NCI-H345 (cell line): ENCODE measurements around the gene MICAL2.
A peak's percentile ranks its signal among the peaks of the same experiment; 100 is the strongest.

ENCODE experiments used
- DNase-seq: peaks from one replicate; lab custom pipeline; 2025; lab: John Stamatoyannopoulos, UW

The MICAL2 gene

DNA sequence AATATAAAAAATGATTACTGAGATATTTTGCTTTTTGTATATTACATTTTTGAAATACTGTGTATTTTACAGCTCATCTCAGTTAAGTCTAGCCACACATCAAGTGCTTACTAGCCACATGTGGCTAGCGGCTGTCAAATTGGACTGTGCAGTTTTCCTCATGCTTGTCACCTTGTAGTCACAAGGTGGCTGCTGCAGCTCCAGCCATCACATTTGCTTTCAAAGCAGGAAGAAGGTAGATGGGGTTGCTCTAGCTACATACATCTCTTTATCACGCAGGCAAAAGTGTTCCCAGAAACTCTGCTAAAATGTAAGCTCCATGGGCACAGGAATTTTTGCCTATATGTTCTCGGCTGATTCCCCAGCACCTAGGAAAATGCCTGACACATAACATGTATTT lies 61.5 kb downstream of the MICAL2 start:
- DNase-seq = no peak

DNA sequence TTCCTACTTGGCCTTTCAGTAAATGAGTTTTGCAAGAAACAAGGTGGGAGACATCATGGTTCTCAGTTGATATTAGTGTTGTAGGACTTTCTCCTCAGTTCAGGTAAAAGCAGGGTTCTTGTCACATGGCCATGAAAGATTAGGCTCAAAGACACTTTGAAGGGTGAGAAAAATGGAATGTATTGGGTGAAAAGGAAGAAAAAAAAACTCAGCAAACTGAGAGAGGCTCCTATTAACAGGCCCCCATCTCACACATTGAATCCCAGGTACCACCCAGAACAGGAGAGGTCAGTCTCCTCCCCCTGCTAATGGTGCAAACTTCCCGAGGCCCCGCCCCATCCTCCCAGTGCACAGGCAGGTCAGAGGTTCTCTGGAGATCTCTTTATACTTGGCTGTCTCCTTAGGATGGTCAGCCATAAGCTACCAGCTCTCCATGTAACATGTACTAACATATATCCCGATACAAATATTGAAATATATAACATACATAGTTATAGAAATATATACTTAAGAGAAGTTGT lies 62.2 kb downstream of the MICAL2 start:
- DNase-seq = no peak

DNA sequence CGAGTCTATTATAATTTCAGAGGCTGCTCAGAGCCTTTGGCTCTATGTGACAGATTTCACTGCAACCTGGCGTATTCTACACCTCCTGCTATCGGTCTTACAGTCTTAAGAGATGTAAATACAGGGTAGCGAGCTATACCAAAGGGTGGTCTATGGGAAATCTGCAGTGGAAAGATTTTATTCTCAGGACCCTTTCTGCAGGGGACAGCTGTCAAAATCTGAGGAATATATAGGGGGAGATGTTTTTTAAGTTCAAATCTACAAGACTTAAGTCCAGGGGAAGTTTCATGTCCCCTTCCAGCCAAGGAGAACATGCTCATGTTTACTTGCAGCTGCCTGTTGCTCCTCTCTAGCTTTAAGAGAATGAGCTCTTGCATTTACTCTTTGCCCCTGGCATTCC lies 62.7 kb downstream of the MICAL2 start:
- no peak for DNase-seq

DNA sequence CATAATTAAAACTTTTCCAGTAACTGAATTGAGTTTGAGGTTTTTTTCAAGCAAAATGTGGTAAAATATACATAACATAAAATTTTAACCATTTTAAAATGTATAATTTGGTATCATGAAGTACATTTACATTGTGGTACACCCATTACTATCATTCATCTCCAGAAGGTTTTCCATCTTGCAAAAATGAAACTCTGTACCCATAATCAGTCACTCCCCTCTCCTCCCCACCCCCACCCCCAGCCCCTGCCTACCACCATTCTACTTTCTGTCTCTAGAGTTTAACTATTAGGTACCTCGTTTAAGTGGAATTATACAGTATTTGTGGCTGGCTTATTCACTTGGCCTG lies 63.7 kb downstream of the MICAL2 start:
- DNase-seq = no peak

DNA sequence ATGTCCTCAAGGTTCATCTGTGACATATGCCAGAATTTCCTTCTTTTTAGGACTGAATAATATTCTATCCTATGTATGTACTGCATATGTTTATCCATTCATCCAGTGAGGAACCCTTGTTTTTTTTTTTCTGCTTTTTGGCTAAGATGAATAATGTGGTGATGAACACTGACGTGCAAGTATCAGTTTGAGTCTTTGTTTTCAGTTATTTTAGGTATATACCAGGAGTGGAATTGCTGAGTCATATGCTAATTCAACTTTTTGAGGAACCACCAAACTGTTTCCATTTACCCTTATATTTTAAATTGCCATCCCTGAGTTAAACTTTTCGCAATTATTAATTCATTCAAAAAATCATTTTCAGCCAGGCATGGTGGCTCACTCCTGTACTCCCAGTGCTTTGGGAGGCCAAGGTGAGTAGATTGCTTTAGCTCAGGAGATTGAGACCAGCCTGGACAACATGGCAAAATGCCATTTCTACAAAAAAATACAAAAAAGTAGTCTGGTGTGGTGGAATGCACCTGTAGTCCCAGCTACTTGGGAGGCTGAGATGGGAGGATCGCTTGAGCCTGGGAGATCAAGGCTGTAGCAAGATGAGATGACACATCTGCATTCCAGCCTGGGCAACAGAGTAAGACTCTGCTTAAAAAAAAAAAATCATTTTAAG lies 64.2 kb downstream of the MICAL2 start:
- no peak for DNase-seq

DNA sequence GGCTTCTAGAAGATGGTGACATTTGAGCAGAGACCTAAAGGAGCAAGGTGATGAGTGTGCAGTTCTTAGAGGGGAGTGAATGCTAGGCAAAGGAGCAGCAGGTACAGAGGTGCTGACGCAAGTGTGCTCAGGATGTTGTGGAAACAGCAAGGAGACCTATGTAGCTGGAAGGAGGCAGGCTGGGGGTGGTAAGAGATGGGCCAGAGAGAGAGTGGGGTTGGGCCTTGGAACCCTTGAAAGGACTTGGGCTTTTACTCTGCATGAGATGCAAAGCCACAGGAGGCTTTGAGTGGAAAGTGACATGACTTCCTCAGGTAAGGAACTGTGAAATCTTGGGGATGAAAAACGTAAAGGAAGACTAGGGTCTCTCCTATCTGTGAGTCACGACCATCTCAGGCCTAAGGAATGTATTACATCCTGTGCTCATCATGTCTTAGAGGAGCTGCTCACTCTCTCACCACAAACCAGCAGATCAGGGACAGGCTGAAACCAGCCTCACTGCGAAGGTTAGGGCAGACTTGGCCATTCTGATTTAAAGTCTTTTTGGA lies 65.4 kb downstream of the MICAL2 start:
- DNase-seq = no peak

DNA sequence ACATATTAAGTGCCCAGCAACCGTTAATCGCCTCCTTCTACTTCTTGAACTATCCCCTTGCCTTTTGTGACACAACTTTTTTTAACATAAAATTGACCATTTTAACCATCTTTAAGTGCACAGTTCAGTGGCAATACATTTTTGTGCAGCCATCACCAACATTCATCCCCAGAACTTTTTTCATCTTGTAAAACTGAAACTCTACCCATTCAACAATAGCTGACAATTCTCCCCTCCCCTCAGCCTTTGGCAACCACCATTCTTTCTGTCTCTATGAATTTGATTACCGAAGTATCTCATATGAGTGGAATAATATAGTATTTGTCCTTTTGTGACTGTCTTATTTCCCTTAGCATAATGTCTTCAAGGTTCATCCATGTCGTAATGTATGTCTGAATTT lies 66.0 kb downstream of the MICAL2 start:
- DNase-seq = no peak

DNA sequence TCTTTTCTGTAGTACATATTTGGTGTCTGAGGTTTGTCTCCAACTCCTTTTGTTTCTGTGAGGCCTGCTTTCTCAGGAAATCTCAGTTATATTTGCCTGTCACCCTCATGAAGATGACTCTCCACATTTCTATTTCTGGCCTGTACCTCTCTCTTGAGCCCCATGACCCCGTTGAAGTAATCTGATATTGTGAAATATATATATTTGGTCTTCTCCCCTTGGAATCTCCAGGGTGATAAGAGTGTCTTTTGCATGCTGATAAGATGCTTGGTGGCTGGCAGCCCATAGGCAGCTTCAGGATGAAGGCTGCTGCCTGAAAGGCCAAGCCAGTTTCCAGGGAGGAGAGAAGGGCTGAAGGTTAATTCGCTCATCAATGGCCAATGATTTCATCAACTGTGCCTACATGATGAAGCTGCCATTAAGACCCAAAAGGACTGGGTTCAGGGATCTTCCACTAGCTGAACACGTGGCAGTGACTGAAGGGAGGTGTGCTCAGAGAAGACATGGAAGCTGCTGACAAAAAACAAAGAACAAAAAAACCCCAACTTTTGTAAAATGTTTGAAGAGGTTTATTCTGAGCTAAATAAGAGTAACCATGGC lies 67.4 kb downstream of the MICAL2 start:
- no peak for DNase-seq

DNA sequence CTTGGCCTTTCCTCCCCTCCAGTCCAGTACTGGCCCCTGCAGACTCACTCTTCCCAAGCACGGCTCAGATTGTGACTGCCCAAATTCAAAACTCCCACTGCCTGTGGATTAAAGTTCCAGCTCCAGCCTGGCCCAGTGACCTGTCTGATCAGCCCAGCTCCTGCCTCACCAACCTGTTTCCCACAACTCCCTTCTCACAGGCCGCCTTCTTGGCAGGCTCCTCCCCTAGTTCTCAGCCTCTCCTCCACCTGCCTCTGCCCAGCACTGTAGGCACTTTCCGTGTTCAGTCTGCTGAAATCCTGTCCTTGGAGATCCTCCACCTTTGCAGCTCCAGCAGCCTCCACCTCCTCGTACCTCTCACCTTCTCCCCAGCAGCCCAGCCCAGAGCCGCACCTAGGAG lies 68.6 kb downstream of the MICAL2 start:
- DNase-seq = peak; percentile 25

DNA sequence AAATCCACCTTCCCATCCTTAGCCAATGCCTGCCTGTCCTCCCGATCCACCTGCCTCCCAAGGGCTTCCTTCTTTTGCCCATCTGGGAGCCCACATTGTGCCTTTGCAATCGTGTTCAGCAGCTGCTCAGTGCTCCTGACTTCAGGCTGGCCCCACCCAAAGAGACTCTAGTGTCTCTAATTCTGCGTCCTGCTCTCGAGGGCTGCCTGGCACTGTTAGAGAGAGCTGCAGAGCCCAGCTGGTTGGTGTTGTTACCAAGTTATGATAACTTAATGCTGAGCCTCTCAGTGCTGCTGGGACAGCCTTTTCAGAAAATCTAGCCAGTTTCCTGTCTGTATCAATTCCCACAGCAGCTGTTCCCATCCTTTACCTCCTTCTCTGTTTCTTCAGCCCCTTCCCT lies 69.1 kb downstream of the MICAL2 start:
- peak; percentile 56 for DNase-seq

DNA sequence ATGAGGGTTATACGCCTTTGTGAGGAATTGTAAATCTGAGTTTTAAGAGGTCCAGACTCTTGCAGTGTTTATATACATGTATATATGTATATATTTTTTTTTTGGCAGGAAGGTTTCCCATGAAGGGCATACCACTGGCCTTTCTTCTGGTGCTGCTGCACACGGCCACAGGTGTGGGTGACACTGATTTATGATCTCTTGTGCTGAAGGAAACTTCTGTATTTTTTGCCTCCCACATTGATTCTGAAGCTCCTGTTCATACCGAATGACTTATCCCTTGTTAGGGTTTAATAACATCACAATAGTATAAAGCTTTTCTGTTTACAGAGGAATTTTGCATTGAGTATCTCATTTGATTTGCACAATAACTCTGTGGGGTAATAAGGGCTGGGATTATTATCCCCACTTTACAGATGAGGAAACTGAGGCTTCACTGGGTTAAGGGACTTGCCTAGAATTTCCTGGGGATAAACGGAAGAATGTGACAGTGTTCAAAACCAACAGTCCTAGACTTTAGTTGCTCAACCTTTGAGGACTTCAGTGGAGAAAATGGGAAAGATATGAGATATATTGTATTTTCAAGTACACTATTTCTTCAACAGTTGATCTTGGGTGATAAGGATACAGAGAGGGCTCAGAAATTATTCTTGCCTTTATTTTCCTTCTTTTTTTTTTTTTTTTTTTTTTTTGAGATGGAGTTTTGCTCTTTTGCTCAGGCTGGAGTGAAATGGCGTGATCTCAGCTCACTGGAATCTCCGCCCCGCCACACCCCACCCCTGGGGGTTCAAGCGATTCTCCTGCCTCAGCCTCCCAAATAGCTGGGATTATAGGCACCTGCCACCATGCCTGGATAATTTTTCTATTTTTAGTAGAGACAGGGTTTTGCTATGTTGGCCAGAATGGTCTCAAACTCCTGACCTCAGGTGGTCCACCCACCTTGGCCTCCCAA lies 70.1 kb downstream of the MICAL2 start:
- DNase-seq = no peak

DNA sequence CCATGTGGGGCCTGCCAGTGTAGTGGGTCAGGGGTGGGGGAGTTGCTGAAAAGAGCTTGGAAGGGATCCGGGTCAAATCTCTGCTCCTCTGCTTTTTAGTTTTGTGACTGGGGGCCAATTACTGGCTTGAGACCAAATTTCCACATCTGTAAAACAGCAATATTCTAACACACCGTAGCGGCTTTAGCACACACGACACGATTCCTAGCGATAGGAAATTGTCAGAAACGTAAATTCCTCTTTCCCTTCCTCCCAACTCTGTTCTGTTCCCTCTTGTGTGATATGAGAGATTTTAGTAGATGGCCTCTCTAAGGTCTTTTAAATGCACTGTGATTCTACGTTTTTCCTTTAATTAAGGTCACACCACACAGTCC lies 71.9 kb downstream of the MICAL2 start:
- DNase-seq = no peak

DNA sequence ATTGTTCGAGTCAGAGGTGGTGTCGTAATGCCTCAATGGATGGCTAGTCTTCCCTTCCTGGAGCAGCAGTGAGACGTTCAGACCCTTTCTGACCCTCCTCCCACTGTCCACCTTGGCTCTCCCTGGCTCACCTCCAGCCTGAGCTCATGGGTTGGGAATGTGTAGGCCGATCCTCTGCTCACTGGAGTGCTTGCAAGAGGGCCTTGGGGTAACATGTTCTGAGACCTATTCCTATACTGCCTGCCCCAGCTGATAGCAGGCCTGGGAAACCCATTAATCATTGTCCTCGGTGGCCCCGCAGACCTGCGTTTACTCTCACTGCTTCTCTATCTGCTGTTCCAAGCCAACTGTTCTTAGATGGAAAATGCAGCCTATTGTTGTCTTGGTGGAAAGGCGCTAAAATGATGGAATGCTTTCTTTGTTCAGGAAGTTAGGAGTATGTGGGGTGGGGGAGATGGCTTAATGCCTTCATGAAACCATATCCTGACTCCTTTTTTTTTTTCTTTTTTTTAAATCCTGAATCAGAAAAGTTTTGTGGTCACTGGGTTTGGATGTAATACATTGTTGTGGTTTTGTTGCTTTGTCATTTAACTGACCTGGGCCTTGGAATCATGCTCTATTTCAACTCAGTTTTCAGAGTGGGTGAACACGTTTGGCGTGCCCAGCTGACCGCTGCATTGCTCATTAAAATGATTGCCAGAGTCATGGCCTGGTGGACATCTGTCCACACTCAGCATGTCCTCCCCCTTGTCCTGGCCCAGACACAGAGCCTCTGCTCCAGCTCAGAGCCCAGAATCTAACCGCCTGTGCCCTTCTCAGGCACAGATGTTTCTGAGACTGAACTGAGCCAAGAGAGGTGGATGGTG lies 72.5 kb downstream of the MICAL2 start:
- no peak for DNase-seq

DNA sequence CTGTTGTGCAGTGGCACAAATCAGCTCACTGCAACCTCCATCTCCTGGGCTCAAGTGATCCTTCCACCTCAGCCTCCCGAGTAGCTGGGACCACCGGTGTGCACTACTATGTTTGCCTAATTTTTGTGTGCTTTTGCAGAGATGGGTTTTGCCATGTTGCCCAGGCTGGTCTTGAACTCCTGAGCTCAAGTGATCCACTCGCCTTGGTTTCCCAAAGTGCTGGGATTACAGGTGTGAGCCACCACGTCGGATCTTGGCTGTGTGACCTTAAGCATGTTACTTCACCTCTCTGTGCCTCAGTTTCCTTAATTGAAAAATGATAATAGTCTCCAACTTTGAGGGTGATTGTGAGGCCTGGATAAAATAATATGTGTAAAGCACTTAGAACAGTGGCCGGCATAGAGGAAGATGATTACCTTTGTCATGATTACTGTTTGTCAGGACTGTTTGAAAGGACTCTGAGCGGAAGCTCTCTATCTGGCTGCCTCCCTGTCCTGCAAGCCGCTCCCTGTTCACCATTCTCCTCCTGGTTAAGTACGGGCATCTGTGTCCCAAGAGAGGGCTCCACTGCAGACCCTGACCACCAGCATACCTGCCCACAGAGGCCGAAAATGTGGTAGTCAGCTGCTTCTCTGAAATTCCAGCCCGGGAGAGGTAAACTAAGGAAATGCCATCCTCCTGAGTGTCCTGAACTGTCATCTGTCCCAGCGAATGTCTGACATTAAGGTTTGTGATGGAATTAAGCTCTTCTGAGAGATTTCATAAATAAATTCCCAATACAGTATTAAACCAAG lies 73.6 kb downstream of the MICAL2 start:
- DNase-seq = no peak

DNA sequence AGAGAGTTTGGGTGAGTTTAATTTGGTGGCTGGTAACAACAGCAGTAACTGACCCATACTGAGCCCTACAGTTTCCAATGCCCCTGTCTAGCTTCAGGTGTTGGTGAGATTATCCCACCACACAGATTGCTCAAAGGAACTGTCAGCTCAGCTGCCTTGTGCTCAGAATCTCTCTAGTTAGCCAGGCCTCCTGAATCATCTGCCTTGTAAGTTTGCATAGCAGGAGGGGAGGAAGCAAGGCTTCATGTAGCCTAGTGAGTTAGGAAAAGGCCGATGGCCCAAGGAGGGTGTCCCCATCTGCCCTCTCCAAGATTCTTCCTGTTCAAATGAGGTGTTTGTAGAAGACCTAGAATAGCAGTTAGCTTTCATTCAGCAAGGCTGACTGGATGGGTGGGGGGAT lies 74.3 kb downstream of the MICAL2 start:
- no peak for DNase-seq

DNA sequence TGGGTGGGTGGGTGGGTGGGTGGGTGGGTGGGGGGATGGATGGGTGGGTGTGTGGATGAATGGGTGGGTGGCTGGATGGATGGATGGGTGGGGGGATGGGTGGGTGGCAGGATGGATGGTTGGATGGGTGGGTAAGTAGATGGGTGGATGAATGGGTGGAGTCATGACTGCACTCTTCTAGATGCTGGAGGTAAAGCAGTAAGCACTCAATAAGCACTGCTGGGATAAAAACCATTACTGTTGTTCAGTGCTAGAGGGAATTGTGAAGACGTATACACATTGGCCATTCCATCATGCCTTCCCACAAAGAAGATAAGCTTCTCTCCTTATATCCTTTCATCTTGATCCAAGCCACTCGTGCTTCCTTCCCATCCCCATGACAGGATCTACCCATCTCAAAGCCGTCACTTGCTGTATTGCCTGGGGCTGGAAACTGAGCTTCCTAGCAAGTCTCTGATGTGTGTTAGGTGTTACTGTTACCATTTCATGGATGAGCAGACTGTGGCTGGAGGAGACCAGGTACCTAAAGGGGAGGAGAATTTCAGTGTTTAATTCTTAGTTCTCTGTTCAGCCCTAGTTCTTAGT lies 74.8 kb downstream of the MICAL2 start:
- DNase-seq = no peak

DNA sequence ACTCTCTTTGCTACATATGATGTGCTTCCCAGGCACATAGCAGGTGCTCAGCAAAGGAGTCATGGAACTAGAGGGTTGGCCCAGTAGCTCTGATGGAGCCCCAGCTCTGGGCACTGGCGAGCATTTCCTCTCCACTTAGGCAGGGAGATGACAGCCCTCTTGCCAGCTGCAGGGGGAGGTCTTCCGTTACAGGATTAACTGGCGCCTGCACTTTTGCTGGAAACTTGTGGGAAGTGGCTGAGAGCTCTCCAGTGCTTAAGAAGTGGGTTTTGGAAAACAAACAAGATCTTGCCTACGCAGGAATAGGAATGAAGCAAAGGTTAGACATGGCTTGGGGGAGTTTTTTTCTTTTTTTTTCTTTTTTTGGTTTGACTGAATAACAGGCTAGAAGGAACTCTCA lies 75.5 kb downstream of the MICAL2 start:
- peak; percentile 45 for DNase-seq

DNA sequence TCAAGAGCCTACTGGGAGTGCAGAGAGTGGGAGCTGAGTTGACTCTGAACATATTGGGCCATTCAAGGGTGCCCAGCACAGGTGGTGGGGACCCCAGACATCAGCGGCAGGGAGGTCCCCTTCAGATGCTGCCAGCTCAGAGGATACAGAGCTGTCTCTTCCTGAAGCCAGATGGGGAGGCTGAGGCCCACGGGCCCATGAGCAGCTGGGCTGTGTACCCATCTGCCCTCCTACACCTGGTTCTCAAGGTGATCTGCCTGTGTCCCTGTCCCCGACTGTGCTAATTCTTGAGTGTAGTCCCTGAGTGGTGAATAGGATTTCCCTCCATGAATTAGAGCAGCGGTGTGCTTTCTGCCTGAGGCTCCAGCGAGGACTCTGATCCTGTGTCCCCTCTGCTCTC lies 76.3 kb downstream of the MICAL2 start:
- peak; percentile 40 for DNase-seq

DNA sequence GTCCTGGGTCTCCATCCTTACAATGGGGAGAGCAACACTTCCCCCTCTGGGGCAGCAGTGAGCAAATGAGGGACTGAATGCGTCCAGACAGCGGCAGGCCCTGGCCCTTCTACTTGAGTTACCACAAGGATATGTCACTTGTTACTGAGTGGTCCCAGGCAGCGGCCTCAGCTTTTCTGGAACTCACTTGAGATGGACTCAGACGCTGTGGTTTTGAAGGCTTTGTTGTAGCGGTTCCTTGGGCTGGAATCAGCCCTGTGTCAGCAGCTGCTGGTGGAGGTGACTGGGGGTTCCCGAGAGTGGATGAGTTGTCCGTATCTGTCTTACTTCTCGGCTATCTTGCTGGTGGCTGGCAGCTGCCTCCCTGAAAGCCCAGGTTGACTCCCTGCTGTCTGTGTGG lies 77.0 kb downstream of the MICAL2 start:
- DNase-seq = no peak

DNA sequence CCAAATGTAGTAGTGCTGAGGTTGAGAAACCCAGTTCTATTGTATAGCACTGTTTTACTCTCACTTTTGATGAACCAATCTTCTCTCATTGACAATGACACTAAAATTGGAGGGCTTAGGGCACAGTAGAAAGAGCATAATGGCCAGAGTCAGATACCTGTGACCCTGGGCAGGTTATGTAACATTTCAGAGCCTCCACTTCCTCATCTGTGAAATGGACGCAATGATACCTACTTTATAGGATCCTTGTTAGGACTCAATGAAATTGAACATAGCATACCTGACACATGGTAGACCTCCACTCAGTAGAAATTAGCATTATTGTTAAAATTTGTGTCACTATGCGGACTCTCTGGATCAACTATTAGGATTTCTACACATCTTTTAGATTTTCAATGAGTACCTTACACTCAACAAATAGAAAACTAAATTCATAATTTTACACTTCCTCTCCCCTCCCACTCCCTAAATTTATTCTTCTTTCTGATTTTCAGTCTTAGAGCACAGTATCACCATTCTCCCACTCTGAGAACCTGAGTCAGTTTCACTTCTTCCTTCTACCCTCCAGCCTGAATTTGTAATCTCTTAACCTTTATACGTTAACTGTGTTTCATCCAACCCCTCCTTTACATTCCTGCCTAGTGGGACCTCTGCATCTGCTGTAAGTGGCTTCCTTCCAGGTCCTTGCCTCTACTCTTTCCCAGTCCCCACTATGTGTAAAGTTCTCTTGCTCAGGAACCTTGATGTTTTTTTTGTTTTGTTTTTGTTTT lies 78.3 kb downstream of the MICAL2 start:
- no peak for DNase-seq
